H1 (cell line): ENCODE measurements around the gene CYLD. TPM values are rescaled to one million over a fixed set of nuclear protein-coding genes. Genes with fewer than 3 reads are reported as not detected.

Source experiments
- CBX5 ChIP-seq: fragments of 300-800, 300-1000 bp; sonication (generic); IDR thresholded peaks from 2 replicates; pipeline ENCODE4 v1.7.1; 2016; ENCODE audit warnings: antibody characterized with exemption, low read length, low read depth
- SIX5 ChIP-seq: IDR thresholded peaks from 2 replicates; pipeline ENCODE4 v1.6.1; 2011; ENCODE audit warnings: mild to moderate bottlenecking, low read depth, low read length
- TAF1 ChIP-seq: IDR thresholded peaks from 2 replicates; pipeline ENCODE4 v1.6.1; 2011; ENCODE audit warnings: mild to moderate bottlenecking, low read depth, low read length
- polyA plus RNA-seq, 7 experiments: library from polyadenylated mRNA; depleted of rRNA in 3 of 7; stranded (reverse) in 5 of 7; unstranded in 2 of 7; fragments of >200 nt in 5 of 7; fragments of 200-250 nt in 2 of 7; gene quantifications; 1 replicate in 5 of 7; 2 replicates in 1 of 7; 4 replicates in 1 of 7; pipeline versions ENCODE4 v1.2.1 to v1.2.3, GENCODE V29; 2011 to 2013; ENCODE audit warnings: missing spikeins in 2 of 7, mixed read lengths in 2 of 7
- total RNA-seq: library from RNA; stranded (reverse); fragmentation: NEBNext Ultra II Directional; extraction: Animal tissue kit (Norgen Biotek cat#: 25700); gene quantifications from 2 replicates; pipeline ENCODE4 v1.2.1, GENCODE V29; 2021

Gene CYLD
- total and polyA plus RNA-seq, 2 of the 8 experiments (the other 6 are each of a cell fraction or from before 2014, with no cell fraction given) = 3.7 to 18.8 TPM

GRCh38 chr16:50722960-50723359 lies 18.9 kb upstream of the CYLD start (continued):
- TF ChIP-seq TAF1 = no peak
- TF ChIP-seq CBX5 = no peak
- no peak for TF ChIP-seq SIX5
